GM12891 (cell line): ENCODE measurements around the gene UBE4A.

Source experiments
- POLR2A ChIP-seq: IDR thresholded peaks from 2 replicates; pipeline ENCODE4 v1.6.1; 2011; ENCODE audit warnings: low read depth, low read length, control low read depth
- POLR2AphosphoS5 ChIP-seq: IDR thresholded peaks from 2 replicates; pipeline ENCODE4 v1.6.1; 2011; ENCODE audit warnings: low read depth, low read length, control low read depth
- POU2F2 ChIP-seq: IDR thresholded peaks from 2 replicates; pipeline ENCODE4 v1.6.1; 2011; ENCODE audit warnings: low read depth, mild to moderate bottlenecking, control low read depth, low read length, moderate library complexity
- TAF1 ChIP-seq: IDR thresholded peaks from 2 replicates; pipeline ENCODE4 v1.6.1; 2011; ENCODE audit warnings: low read depth, low read length, control low read depth

DNA sequence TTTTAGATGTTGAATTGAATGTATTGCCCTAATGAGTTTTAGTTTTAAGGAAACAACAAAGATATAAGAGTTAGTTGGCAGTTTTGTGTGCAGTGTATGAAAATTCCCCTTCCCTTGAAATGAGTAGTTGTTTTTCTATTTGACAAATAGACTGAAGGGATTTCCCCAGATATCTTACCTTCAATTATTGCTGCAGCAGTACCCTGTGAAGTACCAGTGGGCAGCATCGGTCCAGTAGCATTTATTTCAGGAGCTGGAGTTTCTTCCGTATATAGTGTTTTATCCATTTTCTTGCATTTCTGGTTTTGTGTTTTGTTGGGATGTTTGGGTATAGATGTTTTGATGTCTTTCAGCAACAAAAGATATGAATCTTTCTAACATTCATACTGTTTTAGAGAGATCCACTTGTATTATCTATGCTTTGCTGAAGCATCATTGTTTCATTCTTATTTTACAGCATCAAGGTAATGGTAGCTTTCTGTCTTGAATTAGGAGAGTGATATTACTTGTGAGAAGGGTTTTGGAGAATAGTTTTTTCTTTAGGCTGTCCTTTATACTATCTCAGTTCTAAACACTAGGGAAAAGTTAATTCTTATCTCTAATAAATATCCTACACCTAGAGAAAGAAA lies 84.3 kb downstream of the UBE4A start:
- TF ChIP-seq TAF1, result no peak
- no peak for TF ChIP-seq POLR2A
- no peak for TF ChIP-seq POLR2AphosphoS5
- no peak for TF ChIP-seq POU2F2
